Karpas-422 (cell line): ENCODE results near the gene CPNE5. TPM values are rescaled to one million over a fixed set of nuclear protein-coding genes. Genes with fewer than 3 reads are reported as not detected.

Experiments used
- DNase-seq: peaks from one replicate; pipeline ENCODE4 v3.0.0-alpha.2; 2015
- H2AFZ ChIP-seq: fragments of 200-600 bp; sonication (generic); 2 replicates; pipeline ENCODE4 v1.6.1; 2014; ENCODE audit warnings: antibody characterized with exemption, low read length, mixed read lengths
- H3K27ac ChIP-seq: fragments of 200-600 bp; sonication (generic); 2 replicates; pipeline ENCODE4 v1.5.1; 2014; ENCODE audit warnings: mild to moderate bottlenecking, low read length, moderate library complexity
- H3K27me3 ChIP-seq: fragments of 200-600 bp; sonication (generic); 2 replicates; pipeline ENCODE4 v1.6.1; 2014; ENCODE audit warnings: low read length, mixed read lengths
- H3K36me3 ChIP-seq: fragments of 200-600 bp; sonication (generic); 2 replicates; pipeline ENCODE4 v1.6.1; 2014; ENCODE audit warnings: low read length, mixed read lengths; ENCODE audit not compliant: insufficient read depth
- H3K4me1 ChIP-seq: fragments of 200-600 bp; sonication (generic); 2 replicates; pipeline ENCODE4 v1.6.1; 2014; ENCODE audit warnings: mild to moderate bottlenecking, low read length, mixed read lengths
- H3K4me2 ChIP-seq: fragments of 200-600 bp; sonication (generic); 2 replicates; pipeline ENCODE4 v1.6.1; 2014; ENCODE audit warnings: low read length, low read depth, mild to moderate bottlenecking; ENCODE audit not compliant: poor library complexity, severe bottlenecking
- H3K4me3 ChIP-seq: fragments of 200-600 bp; sonication (generic); 2 replicates; pipeline ENCODE4 v1.5.1; 2014; ENCODE audit warnings: mild to moderate bottlenecking, antibody characterized with exemption, low read length, mixed read lengths
- H3K79me2 ChIP-seq: fragments of 200-600 bp; sonication (generic); 2 replicates; pipeline ENCODE4 v1.6.1; 2014; ENCODE audit warnings: mild to moderate bottlenecking, low read length, mixed read lengths
- H3K9ac ChIP-seq: fragments of 200-600 bp; sonication (generic); 2 replicates; pipeline ENCODE4 v1.6.0; 2014; ENCODE audit warnings: low read length
- H3K9me2 ChIP-seq: fragments of 200-600 bp; sonication (generic), shearing (Covaris generic); replicated peaks from 2 replicates; pipeline ENCODE4 v1.6.0; 2014; ENCODE audit warnings: mild to moderate bottlenecking, low read length, moderate library complexity; ENCODE audit not compliant: insufficient read depth
- H3K9me3 ChIP-seq: fragments of 300-700, 200-600 bp; sonication (generic); 2 replicates; pipeline ENCODE4 v1.6.1; 2014; ENCODE audit warnings: low read length, mixed read lengths
- H4K20me1 ChIP-seq: fragments of 200-600 bp; sonication (generic); 2 replicates; pipeline ENCODE4 v1.6.1; 2014; ENCODE audit warnings: mild to moderate bottlenecking, antibody characterized with exemption, low read length, low read depth; ENCODE audit not compliant: insufficient read depth
- total RNA-seq: library from RNA; depleted of rRNA; stranded (reverse); fragments of >200 nt; shearing (Covaris generic); gene quantifications from 2 replicates; pipeline ENCODE4 v1.2.3, GENCODE V29; 2014; ENCODE audit warnings: low replicate concordance

The CPNE5 gene
- total RNA-seq, 1 experiment from 2014 or later, result 0.63 TPM

DNA sequence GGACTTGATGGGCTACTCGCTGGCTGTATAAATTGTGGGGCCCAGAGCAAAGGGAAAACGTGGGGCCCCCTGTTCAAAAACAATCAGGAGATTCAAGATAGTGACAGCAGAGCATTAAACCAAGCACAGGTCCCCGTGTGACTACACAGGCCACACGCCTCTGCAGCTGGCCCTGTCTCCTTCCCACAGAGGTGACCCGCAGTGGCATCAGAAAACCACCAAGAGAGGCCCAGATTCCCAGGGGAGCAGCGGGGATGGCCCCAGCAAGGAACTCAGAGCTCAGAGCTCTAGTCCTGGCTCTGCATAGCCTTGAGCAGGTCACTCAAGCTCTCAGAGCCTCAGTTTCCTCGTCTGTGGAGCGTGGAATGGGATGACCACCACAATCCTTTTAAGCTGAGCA lies 57.6 kb downstream of the CPNE5 start:
- Histone ChIP-seq H3K9me3 (no peaks in the 10 kb centered on the region), H3K27me3 (no peaks in the 10 kb centered on the region), H2AFZ (no peak overlapping the region), H3K79me2 (no peaks in the 10 kb centered on the region), H3K4me1 (peaks cover 25% of the 10 kb centered on the region), H3K4me3 (no peak overlapping the region), H3K9ac (peak overlapping the region; percentile 53), H3K4me2 (peak overlapping the region; percentile 24), H3K9me2 (no peaks in the 10 kb centered on the region), H3K27ac (no peak overlapping the region), H3K36me3 (no peaks in the 10 kb centered on the region), H4K20me1 (no peaks in the 10 kb centered on the region)
- no peak for DNase-seq

DNA sequence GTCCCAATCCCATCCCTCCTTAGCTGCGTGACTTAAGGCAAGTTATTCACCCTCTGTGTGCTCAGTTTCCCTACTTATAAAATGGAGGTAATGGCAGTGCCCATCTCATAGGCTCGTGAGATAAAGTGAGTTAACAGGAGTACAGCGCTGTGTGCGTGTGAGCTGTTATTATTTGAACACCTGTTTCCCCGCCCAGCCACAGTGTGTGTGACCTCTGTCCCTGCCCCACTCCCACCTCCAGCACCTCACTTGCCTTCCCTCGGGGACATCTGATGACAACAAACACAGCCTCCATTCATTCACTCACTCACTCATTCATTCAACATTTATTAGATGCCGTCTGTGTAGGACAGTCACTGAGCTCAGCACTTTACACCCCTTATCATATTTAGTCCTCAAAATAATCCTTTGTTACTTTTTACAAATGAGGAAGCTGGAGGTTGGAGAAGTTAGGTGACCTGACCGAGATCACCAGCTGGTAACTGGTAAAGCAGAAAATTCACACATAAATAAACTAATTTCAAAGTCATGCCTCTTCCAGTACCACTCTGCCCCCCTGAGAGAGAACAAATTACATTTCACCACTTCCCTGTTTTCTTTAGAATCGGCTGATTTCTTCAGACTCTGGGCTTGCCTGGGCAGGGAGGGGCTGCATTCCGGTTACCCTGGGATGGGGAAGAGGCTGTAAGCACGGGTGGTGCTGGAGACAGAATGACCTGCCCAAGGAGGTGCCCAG lies 58.6 kb downstream of the CPNE5 start:
- H3K9ac ChIP-seq, result peak overlapping the region; percentile 53; the same call in 1 of the 2 replicates
- no peaks in the 10 kb centered on the region for H3K36me3 ChIP-seq
- H4K20me1 ChIP-seq, result no peaks in the 10 kb centered on the region
- no peaks in the 10 kb centered on the region for H3K9me3 ChIP-seq
- H3K27ac ChIP-seq, result no peak overlapping the region
- no peak overlapping the region for H3K4me3 ChIP-seq
- no peak overlapping the region for H2AFZ ChIP-seq
- peaks cover 25% of the 10 kb centered on the region for H3K4me1 ChIP-seq
- no peaks in the 10 kb centered on the region for H3K27me3 ChIP-seq
- peak overlapping the region; percentile 24 for H3K4me2 ChIP-seq
- H3K79me2 ChIP-seq, result no peaks in the 10 kb centered on the region
- no peaks in the 10 kb centered on the region for H3K9me2 ChIP-seq
- DNase-seq, result peak; percentile 51

DNA sequence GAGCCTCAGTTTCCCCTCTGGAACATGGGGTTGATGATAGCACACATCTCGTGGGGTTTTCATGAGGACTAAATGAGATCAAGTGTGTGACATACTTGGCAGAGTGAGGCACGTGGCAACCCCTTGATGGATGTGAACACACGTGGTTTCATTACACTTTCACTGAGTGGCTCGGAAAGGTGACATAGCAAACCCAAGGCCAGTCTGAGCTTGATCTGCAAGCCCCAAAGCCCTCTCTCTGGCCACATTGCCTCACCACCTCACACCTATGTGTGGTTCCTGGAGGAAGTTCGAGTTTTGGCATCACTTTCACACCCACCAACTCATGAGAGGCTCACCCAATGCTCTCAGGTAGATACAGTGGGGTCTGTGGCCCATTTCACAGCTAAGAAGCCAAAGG lies 60.0 kb downstream of the CPNE5 start:
- Histone ChIP-seq H3K4me1 (peaks cover 25% of the 10 kb centered on the region), H3K9me2 (no peaks in the 10 kb centered on the region), H4K20me1 (no peaks in the 10 kb centered on the region), H3K4me3 (no peak overlapping the region), H3K9me3 (no peaks in the 10 kb centered on the region), H3K27ac (no peak overlapping the region), H3K9ac (no peak overlapping the region), H2AFZ (no peak overlapping the region), H3K27me3 (no peaks in the 10 kb centered on the region), H3K79me2 (no peaks in the 10 kb centered on the region), H3K36me3 (no peaks in the 10 kb centered on the region), H3K4me2 (no peak overlapping the region)
- no peak for DNase-seq

DNA sequence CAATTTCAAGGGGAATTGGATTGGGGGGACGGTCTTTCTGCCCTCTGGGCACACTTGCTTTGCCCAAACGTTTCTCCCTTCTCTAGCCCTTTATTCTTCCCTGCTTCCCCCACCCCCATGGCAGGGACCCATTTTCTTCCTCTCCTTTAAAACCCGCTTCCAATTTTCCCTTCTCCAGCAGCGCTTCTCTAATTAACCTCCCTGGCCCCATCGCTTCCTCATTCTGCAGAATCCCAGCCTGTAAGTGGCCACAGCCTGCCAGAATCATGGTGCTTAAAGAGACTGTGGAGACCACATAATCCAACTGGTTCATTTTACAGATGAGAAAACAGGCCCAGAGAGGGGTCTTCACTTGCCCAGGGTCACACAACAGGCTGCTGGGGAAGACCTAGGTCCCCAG lies 61.4 kb downstream of the CPNE5 start:
- H4K20me1 ChIP-seq, result 0 out of 2 replicates have a peak, but pooled peaks cover 3% of the 10 kb centered on the region
- H3K27ac ChIP-seq, result no peak overlapping the region
- H3K4me2 ChIP-seq, result no peak overlapping the region
- no peaks in the 10 kb centered on the region for H3K79me2 ChIP-seq
- H3K4me1 ChIP-seq, result peaks cover 25% of the 10 kb centered on the region
- H3K36me3 ChIP-seq, result no peaks in the 10 kb centered on the region
- no peaks in the 10 kb centered on the region for H3K9me2 ChIP-seq
- H3K27me3 ChIP-seq, result no peaks in the 10 kb centered on the region
- no peak overlapping the region for H2AFZ ChIP-seq
- H3K9me3 ChIP-seq, result no peaks in the 10 kb centered on the region
- H3K9ac ChIP-seq, result no peak overlapping the region
- DNase-seq, result no peak
- no peak overlapping the region for H3K4me3 ChIP-seq

DNA sequence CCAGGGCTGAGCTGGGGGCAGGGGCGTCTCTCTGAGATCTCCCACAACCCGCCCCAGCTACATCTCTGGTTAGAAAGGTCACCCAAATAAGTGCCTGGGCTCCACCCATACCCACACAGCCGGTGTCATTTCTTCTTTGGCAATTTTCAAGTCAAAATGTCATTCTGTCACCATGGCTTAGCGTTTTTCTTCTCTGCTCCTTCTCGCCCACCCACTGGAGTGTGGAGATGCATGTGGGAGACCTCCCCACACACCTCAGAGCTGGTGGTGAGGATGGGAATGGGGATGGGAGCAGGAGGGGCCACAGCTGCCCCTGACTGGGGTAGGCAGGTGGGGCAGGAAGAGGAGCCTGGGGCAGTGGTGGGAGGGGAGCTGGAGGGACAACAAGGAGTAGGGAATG lies 63.1 kb downstream of the CPNE5 start:
- H3K4me3 ChIP-seq, result no peak overlapping the region
- H4K20me1 ChIP-seq, result 0 out of 2 replicates have a peak, but pooled peaks cover 3% of the 10 kb centered on the region
- H3K9ac ChIP-seq, result no peak overlapping the region
- H3K9me2 ChIP-seq, result no peaks in the 10 kb centered on the region
- no peaks in the 10 kb centered on the region for H3K9me3 ChIP-seq
- H2AFZ ChIP-seq, result no peak overlapping the region
- no peaks in the 10 kb centered on the region for H3K36me3 ChIP-seq
- H3K27ac ChIP-seq, result no peak overlapping the region
- no peaks in the 10 kb centered on the region for H3K27me3 ChIP-seq
- H3K4me1 ChIP-seq, result peaks cover 13% of the 10 kb centered on the region
- no peak overlapping the region for H3K4me2 ChIP-seq
- no peak for DNase-seq
- no peaks in the 10 kb centered on the region for H3K79me2 ChIP-seq

DNA sequence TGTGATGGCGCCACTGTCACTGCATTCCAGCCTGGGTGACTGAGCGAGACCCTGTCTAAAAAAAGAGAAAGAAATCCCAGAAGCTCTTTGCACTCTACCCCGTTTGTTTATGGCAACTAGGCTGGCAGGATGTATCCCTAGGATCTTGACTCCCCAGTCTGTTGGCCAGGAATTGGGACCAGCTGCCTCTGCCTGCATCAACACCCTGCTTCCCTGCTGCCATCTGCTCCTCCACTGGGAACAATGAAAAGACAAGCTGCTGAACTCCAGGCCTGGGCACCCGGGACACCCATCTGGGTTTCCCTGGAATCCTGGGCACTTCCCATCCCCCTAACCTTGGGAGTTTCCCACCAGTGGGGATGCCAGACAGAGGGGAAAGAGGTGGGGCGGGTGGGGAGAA lies 64.9 kb downstream of the CPNE5 start:
- no peaks in the 10 kb centered on the region for H3K36me3 ChIP-seq
- no peak overlapping the region for H3K4me3 ChIP-seq
- peaks cover 14% of the 10 kb centered on the region for H3K4me1 ChIP-seq
- no peaks in the 10 kb centered on the region for H3K9me3 ChIP-seq
- H3K79me2 ChIP-seq, result no peaks in the 10 kb centered on the region
- H4K20me1 ChIP-seq, result 0 out of 2 replicates have a peak, but pooled peaks cover 3% of the 10 kb centered on the region
- H3K27ac ChIP-seq, result no peak overlapping the region
- no peaks in the 10 kb centered on the region for H3K27me3 ChIP-seq
- no peaks in the 10 kb centered on the region for H3K9me2 ChIP-seq
- DNase-seq, result no peak
- H2AFZ ChIP-seq, result no peak overlapping the region
- H3K4me2 ChIP-seq, result no peak overlapping the region
- H3K9ac ChIP-seq, result no peak overlapping the region

DNA sequence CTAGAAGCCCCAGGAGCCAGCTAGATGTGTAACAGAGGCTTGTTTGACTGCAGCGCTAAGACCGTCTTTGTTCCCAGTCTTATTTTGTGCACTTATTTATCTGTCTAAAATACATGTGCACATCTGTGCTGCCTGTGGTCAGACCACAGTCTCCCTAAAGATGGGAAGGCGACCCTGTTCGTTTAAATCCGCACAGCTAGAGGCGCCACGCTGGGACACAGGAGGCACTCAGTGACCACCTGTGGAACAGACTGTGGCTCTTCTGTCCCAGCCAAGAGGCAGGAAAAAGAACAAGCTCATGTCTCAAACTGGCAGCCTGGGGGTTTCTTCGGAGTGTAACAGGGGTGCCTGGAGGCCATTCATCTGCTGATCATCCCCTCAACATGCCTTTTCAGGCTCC lies 66.8 kb downstream of the CPNE5 start:
- Histone ChIP-seq H2AFZ (no peak overlapping the region), H3K4me3 (no peak overlapping the region), H3K27ac (no peak overlapping the region), H3K9ac (no peak overlapping the region), H3K9me3 (no peaks in the 10 kb centered on the region), H3K27me3 (no peaks in the 10 kb centered on the region), H3K79me2 (no peaks in the 10 kb centered on the region), H3K4me2 (no peak overlapping the region), H4K20me1 (0 out of 2 replicates have a peak, but pooled peaks cover 3% of the 10 kb centered on the region), H3K36me3 (no peaks in the 10 kb centered on the region), H3K9me2 (no peaks in the 10 kb centered on the region), H3K4me1 (peaks cover 31% of the 10 kb centered on the region)
- DNase-seq, result no peak

DNA sequence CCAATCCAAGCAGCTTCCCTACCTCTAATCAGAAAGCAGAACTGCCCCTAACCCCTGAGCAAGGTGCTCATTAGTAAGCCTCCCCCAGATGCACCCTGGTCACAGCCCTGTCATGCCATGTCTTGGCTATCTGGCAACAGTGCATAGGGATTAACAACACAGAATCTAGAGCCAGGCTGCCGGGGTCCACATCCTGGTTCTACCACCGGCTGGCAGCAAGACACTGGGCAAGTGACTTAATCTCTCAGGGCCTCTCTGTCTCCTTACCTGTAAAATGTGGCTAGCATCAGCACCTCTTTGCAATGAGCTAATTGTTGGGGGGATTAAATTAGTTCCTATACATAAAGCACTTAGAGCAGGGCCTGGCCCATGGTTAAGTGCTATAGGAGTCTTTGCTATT lies 68.1 kb downstream of the CPNE5 start:
- Histone ChIP-seq H3K9ac (no peak overlapping the region), H3K4me3 (no peak overlapping the region), H3K27ac (no peak overlapping the region), H3K79me2 (no peaks in the 10 kb centered on the region), H3K9me3 (no peaks in the 10 kb centered on the region), H3K9me2 (no peaks in the 10 kb centered on the region), H3K4me2 (no peak overlapping the region), H3K36me3 (no peaks in the 10 kb centered on the region), H4K20me1 (0 out of 2 replicates have a peak, but pooled peaks cover 3% of the 10 kb centered on the region), H2AFZ (no peak overlapping the region), H3K27me3 (no peaks in the 10 kb centered on the region), H3K4me1 (peaks cover 42% of the 10 kb centered on the region)
- no peak for DNase-seq
